Mucosa of descending colon (tissue), 3 donors: Measurements from ENCODE around the gene ATP6V1D. TPM values are rescaled to one million over a fixed set of nuclear protein-coding genes. Genes with fewer than 3 reads are reported as not detected.
"Not testable (repeated sequence)": the region's sequence is repeated elsewhere in the genome, so short reads cannot be mapped to it uniquely, and the experiment has no call there.

Source experiments
- ATAC-seq: fragments of 200-7000 bp; cut with Tn5 transposase; one replicate; pipeline ENCODE4 v1.9.1; 2020; ENCODE audit warnings: mild to moderate bottlenecking, moderate library complexity
- DNase-seq, 3 donors: peaks; one replicate each; pipeline ENCODE4 v3.0.0-alpha.2; 2020
- H3K36me3 ChIP-seq: fragments of 200-600 bp; one replicate; pipeline ENCODE4 v1.8.0; 2021; ENCODE audit warnings: low read depth, mild to moderate bottlenecking
- H3K4me1 ChIP-seq: fragments of 200-600 bp; one replicate; pipeline ENCODE4 v1.8.0; 2021; ENCODE audit warnings: low read depth, mild to moderate bottlenecking
- H3K4me3 ChIP-seq: fragments of 200-600 bp; one replicate; pipeline ENCODE4 v1.8.0; 2021; ENCODE audit warnings: mild to moderate bottlenecking
- H3K9me3 ChIP-seq: fragments of 200-600 bp; one replicate; pipeline ENCODE4 v1.8.0; 2021; ENCODE audit warnings: mild to moderate bottlenecking
- CTCF ChIP-seq: fragments of 200-600 bp; IDR thresholded peaks from one replicate; pipeline ENCODE4 v1.8.0; 2022; ENCODE audit warnings: antibody characterized with exemption, mild to moderate bottlenecking
- intact Hi-C, 2 donors: fragments of 100-400 bp; cut with DNase I in 1 of 2; cut with micrococcal nuclease in 1 of 2; formaldehyde crosslinking; loops; one replicate each; pipeline versions ENCODE4 v1.11.0 to v1.11.1; 2022; cut with DNase I, micrococcal nuclease
- total RNA-seq, 3 donors: library from RNA; stranded (reverse); fragmentation: NEBNext Ultra II Directional in 2 of 3; extraction: Animal tissue kit (Norgen Biotek cat#: 25700) in 2 of 3; gene quantifications; one replicate each; pipeline versions ENCODE4 v1.2.1 to v1.2.4, GENCODE V29; 2021 to 2023
- donor health status: DM: no; HTN: no; CAD: no; lungs with moderate emphysema.
- donor health status: DM: no; HTN: no; CAD: no.
- donor health status: DM: no; HTN: yes; CAD: no.

ATP6V1D gene
- total RNA-seq, 3 donors from 2014 or later: 74.1 to 83.7 (median 81.6) TPM

- Histone ChIP-seq H3K36me3 (peaks cover 8% of the 10 kb centered on the region), H3K4me3 (no peak overlapping the region), H3K9me3 (no peaks in the 10 kb centered on the region), H3K4me1 (no peaks in the 10 kb centered on the region)
- no peak for TF ChIP-seq CTCF
- ATAC-seq (no peak), DNase-seq (no peak)
- intact Hi-C loops: no loop called here
Observed at GRCh38 chr14:67335781-67336180, 23.8 kb downstream of the ATP6V1D start.

GRCh38 chr14:67332468-67332867, 27.1 kb downstream of the ATP6V1D start:
- TF ChIP-seq CTCF: no peak
- Histone ChIP-seq H3K4me1 (no peaks in the 10 kb centered on the region), H3K4me3 (no peak overlapping the region), H3K9me3 (no peaks in the 10 kb centered on the region), H3K36me3 (peaks cover 5% of the 10 kb centered on the region)
- DNase-seq (no peak), ATAC-seq (no peak)
- intact Hi-C loops: no loop called here

- intact Hi-C loops: no loop called here
- Histone ChIP-seq H3K4me3 (no peak overlapping the region), H3K4me1 (no peaks in the 10 kb centered on the region), H3K36me3 (peaks cover 5% of the 10 kb centered on the region), H3K9me3 (no peaks in the 10 kb centered on the region)
- no peak for DNase-seq
- ATAC-seq: no peak
- no peak for TF ChIP-seq CTCF
Observed at GRCh38 chr14:67331368-67332125, 28.1 kb downstream of the ATP6V1D start.

- intact Hi-C loops, DNase-seq, H3K36me3 ChIP-seq, H3K4me1 ChIP-seq, H3K9me3 ChIP-seq, H3K4me3 ChIP-seq, ATAC-seq: not testable (repeated sequence)
Observed at GRCh38 chr14:67329666-67330065, 29.9 kb downstream of the ATP6V1D start.

GRCh38 chr14:67319142-67319541, 40.5 kb downstream of the ATP6V1D start:
- H3K4me1 ChIP-seq: no peaks in the 10 kb centered on the region
- ATAC-seq (no peak), DNase-seq (no peak)
- H3K9me3 ChIP-seq: no peaks in the 10 kb centered on the region
- no peaks in the 10 kb centered on the region for H3K36me3 ChIP-seq
- intact Hi-C loops: no loop called here
- no peak for TF ChIP-seq CTCF
- H3K4me3 ChIP-seq: no peak overlapping the region

GRCh38 chr14:67317822-67318221, 41.8 kb downstream of the ATP6V1D start:
- intact Hi-C loops: no loop called here
- ATAC-seq (peak; percentile 46), DNase-seq (no peak)
- no peaks in the 10 kb centered on the region for H3K36me3 ChIP-seq
- no peak for TF ChIP-seq CTCF
- H3K9me3 ChIP-seq: no peaks in the 10 kb centered on the region
- H3K4me1 ChIP-seq: no peaks in the 10 kb centered on the region
- no peak overlapping the region for H3K4me3 ChIP-seq
